HG03432 (cell line): ENCODE measurements around the gene CHRM5.
"Not testable (repeated sequence)": the region's sequence is repeated elsewhere in the genome, so short reads cannot be mapped to it uniquely, and the experiment has no call there.

ENCODE experiments used
- ATAC-seq: cut with Tn5 transposase; IDR thresholded peaks from one replicate; pipeline ENCODE4 v1.9.1; 2021; ENCODE audit warnings: mild to moderate bottlenecking, moderate library complexity; ENCODE audit not compliant: unreplicated experiment

Gene CHRM5

DNA sequence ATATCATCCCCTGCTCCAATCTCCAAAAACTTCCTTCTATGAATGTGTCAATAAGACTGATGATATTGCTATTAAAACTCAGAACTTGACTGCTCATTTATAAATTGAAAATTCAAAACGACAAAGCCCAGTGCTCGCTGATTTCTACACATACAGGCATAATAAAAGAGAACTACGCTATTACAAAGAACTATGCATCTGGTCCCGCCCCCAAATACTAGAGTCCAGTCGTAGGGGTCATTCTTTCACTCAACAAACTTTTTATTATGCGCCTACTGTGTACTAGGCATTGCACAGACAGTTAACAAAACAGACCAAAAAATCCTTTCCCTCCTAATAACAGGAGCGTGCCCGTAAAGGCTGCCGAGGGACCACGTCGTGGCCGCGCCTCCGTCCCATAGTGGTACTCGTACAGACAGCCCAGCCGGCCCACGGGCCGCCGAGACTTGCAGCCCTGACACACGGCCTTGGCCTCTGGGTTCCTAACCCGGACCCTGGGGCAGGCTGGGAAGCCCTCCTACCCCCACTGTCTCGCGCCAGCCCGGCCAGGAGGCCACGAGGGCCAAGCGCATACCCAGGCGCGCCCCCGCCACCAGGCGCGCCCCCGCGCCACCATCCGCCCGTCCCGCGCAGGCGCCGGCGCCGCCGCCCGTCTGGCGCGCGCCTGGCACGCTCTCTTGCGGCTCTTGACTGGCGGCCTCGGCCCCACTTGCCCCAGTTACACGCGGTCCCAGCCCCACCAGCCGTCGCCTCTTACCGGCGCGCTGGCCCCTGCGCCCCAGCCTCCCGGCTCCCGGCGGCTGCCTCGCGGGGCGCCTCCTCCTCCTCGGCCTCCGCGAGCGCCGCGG, 70.0 kb downstream of the CHRM5 start:
- peak; percentile 76 for ATAC-seq

DNA sequence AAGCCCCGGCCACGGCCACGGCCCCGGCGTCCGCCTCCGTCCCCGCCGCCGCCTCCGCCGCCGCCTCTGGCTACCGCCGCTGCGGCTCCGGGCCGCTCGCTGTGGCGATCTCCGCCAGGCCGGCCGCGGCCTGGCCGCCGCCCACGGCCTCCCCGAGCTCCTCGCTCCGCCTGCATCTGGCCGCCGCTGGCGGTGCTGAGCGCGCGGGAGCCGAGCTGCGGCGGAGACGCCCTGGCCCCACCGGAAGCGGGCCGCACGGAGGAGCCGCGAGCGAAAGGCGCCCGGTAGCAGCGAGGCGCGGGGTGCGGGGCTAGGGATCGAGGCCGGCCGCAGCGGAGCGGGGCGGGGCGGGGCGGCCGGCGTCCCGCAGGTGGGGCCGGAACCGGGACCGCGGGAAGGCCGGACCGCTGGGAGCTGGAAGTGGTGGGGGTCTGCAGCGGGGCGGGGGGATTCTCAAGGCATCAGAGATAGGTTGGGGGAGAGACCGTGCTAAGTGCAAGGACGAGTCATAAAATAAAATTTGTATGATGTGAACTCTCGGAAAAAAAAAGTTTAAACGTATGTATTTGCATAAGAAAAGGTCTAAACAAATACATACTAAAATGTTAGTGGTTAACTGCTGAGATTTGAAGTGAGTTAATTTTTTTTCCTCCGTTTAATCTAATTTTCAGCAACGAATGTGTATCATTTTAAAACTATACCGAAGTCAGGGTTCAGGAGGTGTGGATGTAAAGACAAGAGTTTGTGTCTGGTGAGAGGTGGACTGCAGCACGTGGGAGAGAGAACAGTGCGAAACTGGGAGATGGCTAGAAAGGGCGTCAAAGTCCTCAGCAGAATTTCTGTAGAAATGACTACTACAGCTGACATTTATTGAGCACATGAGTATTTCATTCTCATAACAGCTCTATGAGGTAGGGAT, 70.8 kb downstream of the CHRM5 start, which contains the start of gene AVEN:
TSS of gene AVEN (minus strand) at position 334 of the 919 bp plus-strand sequence. CDS start at position 176, 158 bp downstream.
- ATAC-seq = peak; percentile 54

DNA sequence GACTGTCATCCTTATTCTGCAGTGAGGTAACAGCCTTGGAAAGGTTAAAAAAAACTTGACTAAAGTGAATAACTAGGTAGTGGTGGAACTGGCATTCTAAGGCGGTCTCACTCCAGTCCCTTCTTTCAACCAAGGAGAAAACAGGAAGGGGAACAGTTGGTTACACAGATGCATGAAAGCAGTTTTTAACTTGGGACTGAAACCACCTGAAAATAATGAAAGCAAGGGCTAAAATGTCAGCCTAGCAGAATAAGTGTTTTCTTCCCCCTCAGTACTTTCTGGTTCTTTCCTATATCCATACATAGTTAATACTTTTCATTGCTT, 71.5 kb downstream of the CHRM5 start:
- ATAC-seq = peak; percentile 18

DNA sequence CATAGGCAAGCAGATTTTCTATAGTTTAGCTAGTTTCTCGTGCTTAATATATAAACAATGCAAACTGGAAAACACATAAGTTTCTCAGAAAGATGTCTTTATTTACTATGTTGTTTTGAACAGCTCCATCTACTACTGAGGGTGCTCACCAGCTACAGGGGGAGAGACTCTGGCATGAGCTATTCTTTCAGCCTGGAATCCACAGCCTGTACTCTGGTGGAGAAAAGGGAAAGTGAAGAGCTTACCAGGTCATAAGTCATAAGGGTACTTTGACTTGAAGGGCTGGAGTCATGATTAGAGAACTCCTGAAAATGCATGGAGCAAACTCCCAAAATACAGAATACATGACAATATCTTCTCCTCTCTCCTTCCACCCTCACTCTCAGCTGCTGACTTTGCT, 75.1 kb downstream of the CHRM5 start:
- no peak for ATAC-seq

DNA sequence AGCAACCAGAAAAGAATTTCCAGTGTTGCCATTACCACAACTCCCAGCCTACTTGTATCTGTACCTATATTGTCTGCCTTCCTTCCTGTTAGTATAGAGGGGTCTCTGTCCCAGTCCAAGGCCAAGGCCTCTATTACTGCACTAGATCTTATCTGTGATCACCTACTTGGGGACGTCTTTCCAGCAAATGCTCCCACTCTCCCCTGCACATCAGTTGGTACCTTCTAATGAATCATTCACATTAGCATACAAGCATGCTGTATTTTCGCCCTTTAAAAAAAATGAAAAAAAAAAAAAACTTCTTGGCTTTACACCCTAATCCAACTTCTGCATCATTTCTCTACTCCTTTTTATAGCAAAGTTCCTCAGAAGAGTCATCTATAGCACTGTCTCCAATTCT, 75.5 kb downstream of the CHRM5 start:
- no peak for ATAC-seq

DNA sequence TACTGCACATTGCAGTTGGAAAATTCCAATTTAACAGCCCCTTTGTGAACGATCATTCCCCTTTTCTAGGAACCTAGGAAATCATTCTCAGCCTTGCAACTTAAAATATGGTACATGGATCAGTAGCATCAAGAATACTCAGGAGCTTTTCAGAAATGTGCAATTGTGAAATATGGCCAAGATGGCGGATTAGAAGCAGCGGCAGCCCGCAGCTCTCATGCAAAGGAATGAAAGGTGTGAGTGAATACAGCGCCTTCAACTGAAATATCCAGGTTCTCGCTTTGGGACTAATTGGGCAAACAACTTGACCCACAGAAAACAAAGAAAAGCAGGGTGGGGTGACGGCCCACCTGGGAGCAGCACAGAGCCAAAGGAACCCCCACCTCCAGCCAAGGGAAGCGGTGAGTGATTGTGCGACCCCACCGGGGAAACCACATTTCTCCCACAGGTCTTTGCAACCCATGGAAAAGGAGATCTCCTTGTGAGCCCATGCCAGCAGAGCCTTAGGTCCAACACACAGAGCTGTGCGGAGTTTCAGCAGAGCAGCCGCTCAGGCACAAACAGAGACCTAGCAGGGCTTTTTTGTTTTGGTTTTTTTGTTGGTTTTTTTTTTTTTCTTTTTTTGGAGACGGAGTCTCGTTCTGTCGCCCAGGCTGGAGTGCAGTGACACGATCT, 78.3 kb downstream of the CHRM5 start:
- ATAC-seq = no peak

DNA sequence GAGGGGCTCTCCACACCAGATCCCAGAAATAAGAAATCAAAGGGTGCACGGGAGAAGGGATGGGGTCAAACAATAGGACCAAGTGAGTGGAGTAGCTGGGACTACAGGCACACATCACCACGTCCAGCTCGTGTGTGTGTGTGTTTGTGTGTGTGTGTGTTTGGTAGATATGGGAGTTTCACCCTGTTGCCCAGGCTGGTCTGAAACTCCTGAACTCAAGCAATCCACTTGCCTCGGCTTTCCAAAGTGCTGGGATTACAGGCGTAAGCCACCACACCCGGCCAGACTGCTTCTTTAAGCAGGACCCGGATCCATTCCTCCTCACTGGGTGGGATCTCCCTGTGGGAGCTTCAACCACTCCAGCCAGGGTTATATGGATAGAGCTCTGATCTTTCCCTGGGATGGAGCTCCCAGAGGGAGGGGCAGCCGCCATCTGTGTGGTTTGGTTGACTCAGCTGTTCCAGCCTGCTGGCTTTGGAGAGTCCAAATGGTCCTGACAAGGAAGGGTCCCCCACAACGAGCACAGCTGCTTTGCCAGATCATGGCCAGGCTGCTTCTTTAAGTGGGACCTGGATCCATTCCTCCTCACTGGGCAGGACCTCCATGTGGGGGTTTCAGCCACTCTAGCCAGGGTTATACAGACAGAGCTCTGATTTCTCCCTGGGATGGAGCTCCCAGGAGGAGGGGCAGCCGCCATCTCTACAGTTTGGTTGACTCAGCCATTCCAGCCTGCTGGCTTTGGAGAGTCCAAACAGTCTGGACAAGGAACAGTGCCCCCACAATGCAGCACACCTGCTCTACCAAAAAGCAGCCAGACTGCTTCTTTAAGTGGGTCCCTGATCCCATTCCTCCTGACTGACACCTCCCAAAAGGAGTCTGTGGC, 79.8 kb downstream of the CHRM5 start:
- ATAC-seq = no peak

DNA sequence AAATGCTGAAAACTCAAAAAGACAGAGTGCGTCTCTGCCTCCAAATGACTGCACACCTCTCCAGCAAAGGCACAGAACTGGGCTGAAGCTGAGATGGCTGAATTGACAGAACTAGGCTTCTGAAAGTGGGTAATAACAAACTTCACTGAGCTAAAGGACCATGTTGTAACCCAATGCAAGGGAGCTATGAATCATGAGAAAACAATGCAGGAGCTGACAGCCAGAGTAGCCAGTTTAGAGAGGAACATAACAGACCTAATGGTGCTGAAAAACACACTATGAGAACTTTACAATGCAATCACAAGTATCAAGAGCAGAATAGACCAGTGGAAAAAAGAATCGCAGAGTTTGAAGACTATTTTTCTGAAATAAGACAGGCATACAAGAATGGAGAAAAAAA, 80.8 kb downstream of the CHRM5 start:
- no peak for ATAC-seq

DNA sequence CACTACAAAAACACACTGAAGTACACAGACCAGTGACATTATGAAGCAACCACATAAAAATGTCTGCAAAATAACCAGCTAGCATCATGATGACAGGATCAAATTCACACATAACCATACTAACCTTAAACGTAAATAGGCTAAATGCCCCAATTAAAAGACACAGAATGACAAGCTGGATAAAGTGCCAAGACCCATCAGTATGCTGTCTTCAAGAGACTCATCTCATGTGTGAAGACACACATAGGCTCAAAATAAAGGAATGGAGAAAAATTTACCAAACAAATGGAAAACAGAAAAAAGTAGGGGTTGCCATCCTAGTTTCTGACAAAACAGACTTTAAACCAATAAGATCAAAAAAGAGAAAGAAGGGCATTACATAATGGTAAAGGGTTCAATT, 82.1 kb downstream of the CHRM5 start:
- not testable (repeated sequence) for ATAC-seq

DNA sequence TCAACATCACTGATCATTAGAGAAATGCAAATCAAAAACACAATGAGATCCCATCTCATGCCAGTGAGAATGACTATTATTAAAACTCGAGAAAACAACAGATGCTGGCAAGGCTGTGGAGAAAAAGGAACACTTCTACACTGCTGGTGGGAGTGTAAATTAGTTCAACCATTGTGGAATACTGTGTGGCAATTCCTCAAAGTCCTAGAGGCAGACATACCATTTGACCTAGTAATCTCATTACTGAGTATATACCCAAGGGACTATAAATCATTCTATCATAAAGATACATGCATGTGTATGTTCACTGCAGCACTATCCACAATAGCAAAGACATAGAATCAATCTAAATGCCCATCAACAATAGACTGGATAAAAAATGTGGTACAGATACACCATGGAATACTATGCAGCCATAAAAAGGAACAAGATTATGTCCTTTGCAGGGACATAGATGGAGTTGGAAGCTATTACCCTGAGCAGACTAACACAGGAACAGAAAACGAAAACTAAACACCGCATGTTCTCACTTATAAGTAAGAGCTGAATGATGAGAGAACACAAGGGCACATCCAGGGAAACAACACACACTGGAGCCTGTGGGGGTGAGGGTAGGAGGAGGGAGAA, 85.9 kb downstream of the CHRM5 start:
- no peak for ATAC-seq

DNA sequence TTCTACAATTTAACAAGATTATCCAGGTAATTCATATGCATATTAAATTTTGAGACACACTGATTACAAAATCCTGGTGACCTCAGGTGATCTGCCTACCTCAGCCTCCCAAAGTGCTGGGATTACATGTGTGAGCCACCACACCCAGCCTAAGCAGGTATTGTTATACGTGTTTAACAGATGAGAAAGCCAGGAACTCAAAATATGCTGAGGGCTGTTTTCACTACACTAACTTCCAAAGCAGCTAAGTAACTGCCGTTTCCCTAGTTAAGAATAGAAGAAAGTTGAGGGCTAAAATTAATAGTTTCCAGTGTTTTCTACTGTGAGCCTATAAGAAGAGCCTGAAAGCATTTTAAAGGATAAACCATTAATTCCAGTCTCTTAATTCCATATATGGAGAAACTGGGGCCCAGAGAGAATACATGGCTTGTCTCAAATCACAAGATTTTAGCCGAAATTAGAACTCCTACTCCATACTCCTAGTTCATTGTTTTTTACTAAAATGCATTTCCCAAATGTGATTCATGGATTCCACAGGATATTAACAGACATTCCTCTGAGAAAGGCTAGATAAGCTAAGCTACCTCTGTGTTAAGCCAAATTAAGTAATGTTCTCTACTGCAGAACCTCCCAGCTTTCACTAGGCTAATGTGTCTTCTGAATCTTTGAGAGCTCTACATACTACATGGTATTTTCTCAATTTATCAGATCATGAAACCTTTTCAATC, 87.7 kb downstream of the CHRM5 start:
- no peak for ATAC-seq

DNA sequence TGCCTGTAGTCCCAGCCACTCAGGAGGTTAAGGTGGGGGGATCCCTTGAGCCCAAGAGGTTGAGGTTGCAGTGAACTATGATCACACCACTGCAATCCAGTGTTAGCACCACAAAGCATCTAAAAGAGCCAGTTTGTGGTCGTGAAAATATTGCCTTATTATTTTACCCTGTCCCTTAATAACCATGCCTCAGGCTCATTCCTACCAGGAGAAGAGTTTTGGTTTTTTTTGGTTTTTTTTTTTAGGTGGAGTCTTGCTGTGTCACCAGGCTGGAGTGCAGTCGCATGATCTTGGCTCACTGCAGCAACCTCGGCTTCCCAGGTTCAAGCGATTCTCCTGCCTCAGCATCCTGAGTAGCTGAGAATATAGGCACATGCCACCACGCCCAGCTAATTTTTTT, 88.6 kb downstream of the CHRM5 start:
- ATAC-seq = no peak

DNA sequence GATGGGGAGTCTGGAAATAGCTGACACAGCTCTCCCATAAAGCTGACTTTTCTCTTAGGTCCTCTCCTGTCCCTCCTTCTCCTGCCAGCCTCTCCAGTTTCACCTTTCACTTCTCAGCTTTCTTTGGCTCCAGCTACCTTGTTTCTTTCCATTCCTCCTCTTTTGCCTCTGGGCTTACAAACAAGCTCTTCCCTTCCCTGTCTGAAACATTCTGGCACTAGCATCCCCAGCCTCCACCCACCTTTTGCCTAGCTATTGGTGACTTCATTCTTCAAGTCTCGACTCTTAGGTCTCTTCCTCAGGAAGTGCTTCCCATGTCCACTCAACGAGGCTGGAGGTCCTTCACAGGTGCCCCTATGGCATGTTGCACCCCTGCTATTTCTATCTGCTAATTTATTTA, 91.2 kb downstream of the CHRM5 start:
- no peak for ATAC-seq

DNA sequence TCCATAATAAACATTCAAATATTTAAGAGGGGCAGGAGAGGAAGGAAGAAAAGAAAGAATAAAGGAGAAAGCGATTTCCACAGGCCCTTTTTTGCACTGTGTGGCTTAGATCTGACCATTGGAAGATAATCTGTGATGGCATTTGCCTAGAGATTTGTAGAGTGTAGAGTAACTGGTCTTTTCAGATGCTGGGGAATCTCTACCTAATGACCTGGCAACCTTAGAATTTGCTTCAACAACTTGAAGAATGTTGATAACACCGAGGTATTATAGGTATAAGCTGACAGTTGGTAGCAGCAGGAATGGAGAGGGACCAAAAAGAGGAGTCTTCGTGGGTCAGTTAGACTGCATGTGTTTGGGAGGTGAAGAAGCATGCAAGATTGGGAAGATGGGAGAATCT, 91.6 kb downstream of the CHRM5 start:
- no peak for ATAC-seq

DNA sequence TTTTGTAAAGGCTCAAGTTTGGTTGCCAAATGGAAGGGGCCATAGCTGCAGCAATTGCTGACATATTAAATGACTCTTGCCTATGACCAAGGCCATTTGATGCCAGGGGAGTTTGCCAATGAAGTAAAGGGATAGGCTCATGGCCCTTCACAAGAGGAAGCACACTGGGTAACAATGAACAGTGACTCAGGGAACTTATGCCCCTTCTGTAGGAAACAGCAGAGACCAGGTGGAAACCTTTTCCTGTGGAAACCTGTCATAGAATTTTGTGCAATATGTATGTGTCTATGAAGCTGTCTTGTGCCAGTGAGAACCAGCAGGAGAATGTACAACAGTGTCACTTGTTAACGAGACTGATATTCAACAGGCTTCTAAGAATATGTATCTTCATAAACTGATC, 96.1 kb downstream of the CHRM5 start:
- ATAC-seq = no peak

DNA sequence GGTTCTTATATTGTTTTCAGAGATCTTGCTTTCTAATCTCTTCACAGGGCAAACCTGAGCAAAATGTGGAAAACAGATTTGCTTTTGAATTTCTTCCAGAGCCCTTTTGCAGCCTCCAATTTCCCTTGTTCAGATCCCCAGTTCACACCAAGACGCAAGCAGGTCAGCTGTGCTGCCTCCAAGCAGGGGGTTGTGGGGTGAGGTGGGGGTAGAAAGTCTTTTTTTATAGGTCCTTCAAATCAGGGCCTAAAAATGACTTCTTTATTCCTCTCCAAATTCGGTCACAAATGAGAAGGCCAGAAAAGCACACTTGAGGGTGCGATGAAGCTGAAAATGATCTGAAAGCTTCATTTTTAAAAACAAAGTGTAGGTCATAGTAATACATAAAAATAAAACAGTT, 97.0 kb downstream of the CHRM5 start:
- no peak for ATAC-seq

DNA sequence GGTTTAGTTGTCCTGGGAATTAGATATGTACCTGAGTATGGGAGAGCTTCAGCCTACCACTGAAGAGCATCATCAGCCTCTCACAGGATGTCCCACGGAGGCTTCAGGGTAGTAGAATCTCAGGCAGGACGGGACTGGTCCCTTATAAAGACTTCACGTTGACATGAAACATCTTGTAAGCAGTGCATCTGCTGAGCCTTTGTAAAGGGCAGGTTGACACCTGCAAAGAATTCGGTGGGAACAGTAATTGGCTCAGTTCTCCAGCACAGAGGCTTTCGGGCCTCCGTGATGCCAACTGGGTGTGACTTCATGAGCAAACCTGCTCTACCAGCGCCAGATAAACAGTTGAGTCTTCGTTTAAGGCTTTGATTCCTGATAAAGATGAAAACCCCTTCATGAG, 97.6 kb downstream of the CHRM5 start:
- ATAC-seq = no peak

DNA sequence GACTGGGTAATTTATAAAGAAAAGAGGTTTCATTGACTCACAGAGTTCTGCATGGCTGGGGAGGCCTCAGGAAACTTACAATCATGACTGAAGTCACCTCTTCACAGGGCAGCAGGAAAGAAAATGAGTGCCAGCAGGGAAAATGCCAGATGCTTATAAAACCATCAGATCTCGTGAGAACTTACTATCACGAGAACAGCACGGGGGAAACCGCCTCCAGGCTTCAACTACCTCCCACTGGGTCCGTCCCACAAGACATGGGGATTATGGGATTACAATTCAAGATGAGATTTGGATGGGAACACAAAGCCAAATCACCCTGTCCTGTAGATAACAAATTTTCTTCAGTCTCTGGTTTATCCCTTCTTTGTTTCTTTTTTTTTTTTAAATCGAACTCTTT, 101.7 kb downstream of the CHRM5 start:
- no peak for ATAC-seq

DNA sequence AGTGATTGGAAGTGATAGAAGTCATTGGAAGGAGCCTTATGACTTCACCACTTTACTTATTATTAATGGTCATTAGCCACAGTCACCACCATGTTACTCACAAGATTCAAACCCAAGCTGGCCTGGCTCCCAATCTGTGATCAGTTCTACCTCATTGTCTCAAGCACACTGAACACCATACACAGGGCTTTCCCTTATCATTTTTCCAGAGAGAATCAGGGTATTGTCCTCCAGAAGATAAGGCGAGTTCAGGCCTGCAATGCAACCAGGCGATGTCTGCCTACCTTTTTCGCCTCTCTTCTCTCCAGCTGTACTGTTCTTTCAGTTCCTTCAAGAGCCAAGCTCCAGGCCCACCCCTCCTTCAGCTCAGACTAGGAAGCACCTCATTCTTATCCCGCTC, 108.5 kb downstream of the CHRM5 start:
- ATAC-seq = no peak
